Measurements from ENCODE around the gene CYYR1.

Gene CYYR1

GRCh38 chr21:26437326-26438009 lies 135.6 kb downstream of the CYYR1 start:
- peak; percentile 9 for DNase-seq (ENCODE audit: low read depth, low spot score)

- no peak for DNase-seq (ENCODE audit: low read depth, low spot score)
Observed at GRCh38 chr21:26433386-26433785, 139.7 kb downstream of the CYYR1 start.

GRCh38 chr21:26432410-26432809 lies 140.7 kb downstream of the CYYR1 start:
- no peak for DNase-seq (ENCODE audit: low read depth, low spot score)

GRCh38 chr21:26425576-26425975 lies 147.5 kb downstream of the CYYR1 start:
- DNase-seq (ENCODE audit: low read depth, low spot score) = no peak

- no peak for DNase-seq (ENCODE audit: low read depth, low spot score)
Observed at GRCh38 chr21:26423511-26423910, 149.6 kb downstream of the CYYR1 start.

- no peak for DNase-seq (ENCODE audit: low read depth, low spot score)
Observed at GRCh38 chr21:26422706-26423105, 150.4 kb downstream of the CYYR1 start.

- DNase-seq (ENCODE audit: low read depth, low spot score) = no peak
Observed at GRCh38 chr21:26422138-26422537, 150.9 kb downstream of the CYYR1 start.

GRCh38 chr21:26421724-26422123 lies 151.4 kb downstream of the CYYR1 start:
- DNase-seq (ENCODE audit: low read depth, low spot score) = no peak

All from iPS DF 19.7 (cell line).